Measurements from ENCODE around the gene SNRPB. TPM values are rescaled to one million over a fixed set of nuclear protein-coding genes. Genes with fewer than 3 reads are reported as not detected.

SNRPB gene
- total and polyA plus RNA-seq, 2 of the 13 experiments (the other 11 are each of a cell fraction or from before 2014, with no cell fraction given), result 473 to 844 TPM

DNA sequence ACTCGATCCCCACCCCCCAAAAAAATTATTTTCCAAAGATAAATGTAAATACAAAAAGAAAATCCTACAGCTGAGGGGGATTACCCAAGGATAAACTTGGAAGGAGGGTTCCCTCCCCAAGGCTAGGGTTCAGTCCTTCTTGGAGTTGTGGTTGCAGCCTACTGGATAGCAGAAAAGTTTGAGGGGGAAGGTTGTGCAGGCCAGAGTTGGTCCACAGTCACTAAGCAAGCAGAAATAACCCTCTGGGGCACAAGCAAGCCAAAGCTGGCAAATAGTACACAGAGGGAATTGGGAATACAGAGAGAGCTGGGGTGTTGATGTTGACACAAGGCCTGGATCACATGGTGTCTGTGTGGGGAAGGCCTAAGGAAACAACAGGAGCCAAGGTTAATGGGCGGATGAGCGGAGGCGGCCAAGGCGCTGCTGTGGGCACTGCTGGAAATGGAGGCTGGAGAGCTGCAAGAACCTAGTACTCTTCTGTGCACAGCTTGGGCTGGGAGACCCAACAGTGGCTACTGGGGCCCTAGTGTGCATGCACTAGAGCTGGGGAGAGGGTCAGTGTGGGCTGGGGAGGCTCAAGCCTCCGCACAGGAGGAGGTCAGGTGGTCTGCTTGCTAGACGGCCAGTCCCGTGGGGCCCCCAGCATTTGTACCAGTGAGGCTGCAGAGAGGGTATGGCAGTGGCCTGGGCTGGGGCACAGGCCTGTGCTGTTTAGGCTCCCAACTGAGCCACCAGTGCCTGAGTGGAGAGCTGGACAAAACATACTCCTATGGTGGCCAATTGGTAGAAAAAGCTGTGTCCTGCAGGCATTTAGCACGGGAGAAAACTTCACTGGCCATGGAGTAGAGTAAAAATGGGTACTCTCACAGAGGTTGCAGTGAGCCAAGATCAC is 5.5 kb upstream of the SNRPB start (continued):
- TF ChIP-seq, protein P1, sequence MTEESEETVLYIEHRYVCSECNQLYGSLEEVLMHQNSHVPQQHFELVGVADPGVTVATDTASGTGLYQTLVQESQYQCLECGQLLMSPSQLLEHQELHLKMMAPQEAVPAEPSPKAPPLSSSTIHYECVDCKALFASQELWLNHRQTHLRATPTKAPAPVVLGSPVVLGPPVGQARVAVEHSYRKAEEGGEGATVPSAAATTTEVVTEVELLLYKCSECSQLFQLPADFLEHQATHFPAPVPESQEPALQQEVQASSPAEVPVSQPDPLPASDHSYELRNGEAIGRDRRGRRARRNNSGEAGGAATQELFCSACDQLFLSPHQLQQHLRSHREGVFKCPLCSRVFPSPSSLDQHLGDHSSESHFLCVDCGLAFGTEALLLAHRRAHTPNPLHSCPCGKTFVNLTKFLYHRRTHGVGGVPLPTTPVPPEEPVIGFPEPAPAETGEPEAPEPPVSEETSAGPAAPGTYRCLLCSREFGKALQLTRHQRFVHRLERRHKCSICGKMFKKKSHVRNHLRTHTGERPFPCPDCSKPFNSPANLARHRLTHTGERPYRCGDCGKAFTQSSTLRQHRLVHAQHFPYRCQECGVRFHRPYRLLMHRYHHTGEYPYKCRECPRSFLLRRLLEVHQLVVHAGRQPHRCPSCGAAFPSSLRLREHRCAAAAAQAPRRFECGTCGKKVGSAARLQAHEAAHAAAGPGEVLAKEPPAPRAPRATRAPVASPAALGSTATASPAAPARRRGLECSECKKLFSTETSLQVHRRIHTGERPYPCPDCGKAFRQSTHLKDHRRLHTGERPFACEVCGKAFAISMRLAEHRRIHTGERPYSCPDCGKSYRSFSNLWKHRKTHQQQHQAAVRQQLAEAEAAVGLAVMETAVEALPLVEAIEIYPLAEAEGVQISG (CRISPR knock-in tag; IDR thresholded peaks at IDR 0.05), result peak; percentile 77
- TF ChIP-seq, protein P2, sequence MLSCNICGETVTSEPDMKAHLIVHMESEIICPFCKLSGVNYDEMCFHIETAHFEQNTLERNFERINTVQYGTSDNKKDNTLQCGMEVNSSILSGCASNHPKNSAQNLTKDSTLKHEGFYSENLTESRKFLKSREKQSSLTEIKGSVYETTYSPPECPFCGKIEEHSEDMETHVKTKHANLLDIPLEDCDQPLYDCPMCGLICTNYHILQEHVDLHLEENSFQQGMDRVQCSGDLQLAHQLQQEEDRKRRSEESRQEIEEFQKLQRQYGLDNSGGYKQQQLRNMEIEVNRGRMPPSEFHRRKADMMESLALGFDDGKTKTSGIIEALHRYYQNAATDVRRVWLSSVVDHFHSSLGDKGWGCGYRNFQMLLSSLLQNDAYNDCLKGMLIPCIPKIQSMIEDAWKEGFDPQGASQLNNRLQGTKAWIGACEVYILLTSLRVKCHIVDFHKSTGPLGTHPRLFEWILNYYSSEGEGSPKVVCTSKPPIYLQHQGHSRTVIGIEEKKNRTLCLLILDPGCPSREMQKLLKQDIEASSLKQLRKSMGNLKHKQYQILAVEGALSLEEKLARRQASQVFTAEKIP (CRISPR knock-in tag; IDR thresholded peaks at IDR 0.05; ENCODE audit: borderline replicate concordance), result no peak
- TF ChIP-seq ZIK1 (CRISPR knock-in tag; IDR thresholded peaks at IDR 0.05; ENCODE audit: borderline replicate concordance, low read depth), result peak; percentile 48; the same call in 1 of the 2 replicates
- peak; percentile 78 for TF ChIP-seq SSRP1 (CRISPR knock-in tag; IDR thresholded peaks at IDR 0.05)
- TF ChIP-seq ZNF224 (CRISPR knock-in tag; IDR thresholded peaks at IDR 0.05), result 0 out of 2 replicates have a peak, but pooled peaks have one; percentile 54
- no peak for TF ChIP-seq ZNF24 (IDR thresholded peaks at IDR 0.05)
- TF ChIP-seq, protein P3, sequence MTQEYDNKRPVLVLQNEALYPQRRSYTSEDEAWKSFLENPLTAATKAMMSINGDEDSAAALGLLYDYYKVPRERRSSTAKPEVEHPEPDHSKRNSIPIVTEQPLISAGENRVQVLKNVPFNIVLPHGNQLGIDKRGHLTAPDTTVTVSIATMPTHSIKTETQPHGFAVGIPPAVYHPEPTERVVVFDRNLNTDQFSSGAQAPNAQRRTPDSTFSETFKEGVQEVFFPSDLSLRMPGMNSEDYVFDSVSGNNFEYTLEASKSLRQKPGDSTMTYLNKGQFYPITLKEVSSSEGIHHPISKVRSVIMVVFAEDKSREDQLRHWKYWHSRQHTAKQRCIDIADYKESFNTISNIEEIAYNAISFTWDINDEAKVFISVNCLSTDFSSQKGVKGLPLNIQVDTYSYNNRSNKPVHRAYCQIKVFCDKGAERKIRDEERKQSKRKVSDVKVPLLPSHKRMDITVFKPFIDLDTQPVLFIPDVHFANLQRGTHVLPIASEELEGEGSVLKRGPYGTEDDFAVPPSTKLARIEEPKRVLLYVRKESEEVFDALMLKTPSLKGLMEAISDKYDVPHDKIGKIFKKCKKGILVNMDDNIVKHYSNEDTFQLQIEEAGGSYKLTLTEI (CRISPR knock-in tag; conservative IDR thresholded peaks at IDR 0.05), result no peak
- TF ChIP-seq, protein P4, sequence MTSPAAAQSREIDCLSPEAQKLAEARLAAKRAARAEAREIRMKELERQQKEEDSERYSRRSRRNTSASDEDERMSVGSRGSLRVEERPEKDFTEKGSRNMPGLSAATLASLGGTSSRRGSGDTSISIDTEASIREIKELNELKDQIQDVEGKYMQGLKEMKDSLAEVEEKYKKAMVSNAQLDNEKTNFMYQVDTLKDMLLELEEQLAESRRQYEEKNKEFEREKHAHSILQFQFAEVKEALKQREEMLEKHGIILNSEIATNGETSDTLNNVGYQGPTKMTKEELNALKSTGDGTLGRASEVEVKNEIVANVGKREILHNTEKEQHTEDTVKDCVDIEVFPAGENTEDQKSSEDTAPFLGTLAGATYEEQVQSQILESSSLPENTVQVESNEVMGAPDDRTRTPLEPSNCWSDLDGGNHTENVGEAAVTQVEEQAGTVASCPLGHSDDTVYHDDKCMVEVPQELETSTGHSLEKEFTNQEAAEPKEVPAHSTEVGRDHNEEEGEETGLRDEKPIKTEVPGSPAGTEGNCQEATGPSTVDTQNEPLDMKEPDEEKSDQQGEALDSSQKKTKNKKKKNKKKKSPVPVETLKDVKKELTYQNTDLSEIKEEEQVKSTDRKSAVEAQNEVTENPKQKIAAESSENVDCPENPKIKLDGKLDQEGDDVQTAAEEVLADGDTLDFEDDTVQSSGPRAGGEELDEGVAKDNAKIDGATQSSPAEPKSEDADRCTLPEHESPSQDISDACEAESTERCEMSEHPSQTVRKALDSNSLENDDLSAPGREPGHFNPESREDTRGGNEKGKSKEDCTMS (CRISPR knock-in tag; conservative IDR thresholded peaks at IDR 0.05), result no peak
- TF ChIP-seq ZNF747 (CRISPR knock-in tag; IDR thresholded peaks at IDR 0.05; ENCODE audit: borderline replicate concordance), result peak; percentile 51; the same call in 1 of the 2 replicates
- peak; percentile 71 for TF ChIP-seq SP5 (CRISPR knock-in tag; IDR thresholded peaks at IDR 0.05; ENCODE audit: borderline replicate concordance, low read depth)
- no peak for TF ChIP-seq SP1 (IDR thresholded peaks at IDR 0.05)
- TF ChIP-seq SP1 (CRISPR knock-in tag; IDR thresholded peaks at IDR 0.05), result no peak
- TF ChIP-seq ZNF644 (CRISPR knock-in tag; IDR thresholded peaks at IDR 0.05; ENCODE audit: low read depth), result peak; percentile 93
- TF ChIP-seq, protein P5, sequence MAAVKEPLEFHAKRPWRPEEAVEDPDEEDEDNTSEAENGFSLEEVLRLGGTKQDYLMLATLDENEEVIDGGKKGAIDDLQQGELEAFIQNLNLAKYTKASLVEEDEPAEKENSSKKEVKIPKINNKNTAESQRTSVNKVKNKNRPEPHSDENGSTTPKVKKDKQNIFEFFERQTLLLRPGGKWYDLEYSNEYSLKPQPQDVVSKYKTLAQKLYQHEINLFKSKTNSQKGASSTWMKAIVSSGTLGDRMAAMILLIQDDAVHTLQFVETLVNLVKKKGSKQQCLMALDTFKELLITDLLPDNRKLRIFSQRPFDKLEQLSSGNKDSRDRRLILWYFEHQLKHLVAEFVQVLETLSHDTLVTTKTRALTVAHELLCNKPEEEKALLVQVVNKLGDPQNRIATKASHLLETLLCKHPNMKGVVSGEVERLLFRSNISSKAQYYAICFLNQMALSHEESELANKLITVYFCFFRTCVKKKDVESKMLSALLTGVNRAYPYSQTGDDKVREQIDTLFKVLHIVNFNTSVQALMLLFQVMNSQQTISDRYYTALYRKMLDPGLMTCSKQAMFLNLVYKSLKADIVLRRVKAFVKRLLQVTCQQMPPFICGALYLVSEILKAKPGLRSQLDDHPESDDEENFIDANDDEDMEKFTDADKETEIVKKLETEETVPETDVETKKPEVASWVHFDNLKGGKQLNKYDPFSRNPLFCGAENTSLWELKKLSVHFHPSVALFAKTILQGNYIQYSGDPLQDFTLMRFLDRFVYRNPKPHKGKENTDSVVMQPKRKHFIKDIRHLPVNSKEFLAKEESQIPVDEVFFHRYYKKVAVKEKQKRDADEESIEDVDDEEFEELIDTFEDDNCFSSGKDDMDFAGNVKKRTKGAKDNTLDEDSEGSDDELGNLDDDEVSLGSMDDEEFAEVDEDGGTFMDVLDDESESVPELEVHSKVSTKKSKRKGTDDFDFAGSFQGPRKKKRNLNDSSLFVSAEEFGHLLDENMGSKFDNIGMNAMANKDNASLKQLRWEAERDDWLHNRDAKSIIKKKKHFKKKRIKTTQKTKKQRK (IDR thresholded peaks at IDR 0.05; ENCODE audit: low read length), result no peak
- TF ChIP-seq NFE2 (CRISPR knock-in tag; IDR thresholded peaks at IDR 0.05), result no peak
- peak; percentile 74 for TF ChIP-seq ZNF335 (CRISPR knock-in tag; IDR thresholded peaks at IDR 0.05)
- TF ChIP-seq ZNF205 (CRISPR knock-in tag; IDR thresholded peaks at IDR 0.05), result peak; percentile 63; the same call in 1 of the 2 replicates
